Heart left ventricle (tissue), 13 donors: ENCODE results near the gene MIS12.

Source experiments
- CTCF ChIP-seq, 12 donors: fragments of 200-600 bp; sonication (generic) in 4 of 12; IDR thresholded peaks; one replicate each; pipeline versions ENCODE4 v1.5.0 to v1.8.0; 2018 to 2022; ENCODE audit warnings: antibody characterized with exemption in 12 of 12, mild to moderate bottlenecking in 5 of 12
- POLR2A ChIP-seq, 2 donors: fragments of 450-650 bp; IDR thresholded peaks; one replicate each; pipeline ENCODE4 v1.6.1; 2017; ENCODE audit warnings: antibody characterized with exemption in 2 of 2, mild to moderate bottlenecking in 2 of 2, moderate library complexity in 2 of 2
- donor health status: ischemic (EF 13 %, LVEDD 7.1; RV severe dilation, severe dysfunction).
- donor health status: DM: no; HTN: yes; CAD: no.
- donor health status: DM: no; HTN: no; CAD: no.
- donor health status: ischemic (EF 25% LVEDD 6.9; RV normal size, moderate dysfunction).
- donor health status: ischemic (EF 25% LVEDD 5.7; RV mildly dilated, moderate dysfunction).
- donor health status: ischemic (EF 35%, LVEDD 5.7; RV mildly dilated, moderate dysfunction).
- donor health status: nonischemic (EF 11% LVEDD 7.7; RV severe dilation, severe dysfunction).
- donor health status: DM: yes; HTN: yes; CAD: no.
- donor health status: PGD.
- donor health status: ischemic (EF 29% LVEDD 5.4; RV normal size, mild dysfunction).
- donor health status: nonischemic (EF 23%, LVEDD 6.1; RV moderate dilation, normal function).

- TF ChIP-seq CTCF (IDR thresholded peaks at IDR 0.05), result no peak
- no peak for TF ChIP-seq POLR2A (IDR thresholded peaks at IDR 0.05)
Measured at GRCh38 chr17:5533486-5534315, 47.3 kb downstream of the MIS12 start.
